Activated gamma-delta T cell treated with anti-CD3 and anti-CD28 coated beads, Interleukin-2, amount 50 U/mL, for 16 hours (primary cell): Measurements from ENCODE around the gene FAAH2.
"Not testable (repeated sequence)": the region's sequence is repeated elsewhere in the genome, so short reads cannot be mapped to it uniquely, and the experiment has no call there.

Experiments
- DNase-seq: peaks from one replicate; pipeline ENCODE4 v3.0.0-alpha.2; 2020; ENCODE audit warnings: low read depth

The FAAH2 gene

DNA sequence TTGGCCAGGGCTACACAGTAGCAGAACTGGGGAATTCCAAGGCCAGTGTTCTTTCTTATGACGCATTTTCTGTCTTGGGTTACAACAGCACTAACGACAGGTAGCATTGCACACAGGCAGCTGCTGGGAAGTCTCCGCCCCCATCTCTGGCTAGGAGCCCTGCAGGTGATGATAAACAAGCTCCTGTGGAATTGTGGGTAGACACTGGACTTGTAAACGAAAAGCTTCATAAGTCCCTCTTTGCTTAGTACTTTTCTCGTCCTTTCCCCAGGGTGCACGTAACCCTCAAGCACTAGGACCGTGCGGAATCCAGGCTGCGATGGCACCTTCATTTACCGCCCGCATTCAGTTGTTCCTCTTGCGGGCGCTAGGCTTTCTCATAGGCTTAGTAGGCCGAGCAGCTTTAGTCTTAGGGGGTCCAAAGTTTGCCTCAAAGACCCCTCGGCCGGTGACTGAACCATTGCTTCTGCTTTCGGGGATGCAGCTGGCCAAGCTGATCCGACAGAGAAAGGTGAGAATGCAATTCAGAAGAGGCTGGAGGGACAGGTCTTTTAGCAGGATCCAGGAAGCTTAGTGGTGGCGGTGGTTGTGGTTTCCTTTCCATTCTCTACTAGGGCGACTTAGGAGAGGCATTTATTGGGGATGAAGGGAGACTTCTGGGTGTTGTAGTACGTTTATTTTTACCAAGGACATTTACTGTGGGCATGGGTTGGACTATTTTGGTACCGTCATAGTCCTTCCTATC is at the start of gene FAAH2:
Gene FAAH2, plus strand, starts transcription at position 200 of the 745 bp plus-strand sequence. Its CDS starts 120 bp downstream, at position 320.
- DNase-seq: peak; percentile 16

GRCh38 chrX:57241967-57242366 is 44.5 kb upstream of the FAAH2 start:
- no peak for DNase-seq

DNA sequence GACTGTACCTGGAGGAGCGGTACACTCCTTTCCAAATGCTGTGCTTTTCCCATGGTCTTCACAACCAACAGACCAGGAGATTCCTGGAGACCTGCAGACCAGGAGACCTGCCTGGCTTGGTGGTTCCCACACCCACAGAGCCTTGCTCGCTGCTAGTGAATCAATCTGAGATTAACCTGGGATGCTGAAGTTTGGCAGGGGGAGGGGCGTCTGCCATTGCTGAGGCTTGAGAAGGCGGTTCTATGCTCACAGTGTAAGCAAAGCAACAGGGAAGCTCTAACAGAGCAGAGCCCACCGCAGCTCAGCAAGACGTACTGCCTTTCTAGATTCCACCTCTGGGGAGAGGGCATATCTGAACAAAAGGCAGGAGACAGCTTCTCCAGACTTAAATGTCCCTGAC is 34.5 kb upstream of the FAAH2 start:
- DNase-seq: no peak

DNA sequence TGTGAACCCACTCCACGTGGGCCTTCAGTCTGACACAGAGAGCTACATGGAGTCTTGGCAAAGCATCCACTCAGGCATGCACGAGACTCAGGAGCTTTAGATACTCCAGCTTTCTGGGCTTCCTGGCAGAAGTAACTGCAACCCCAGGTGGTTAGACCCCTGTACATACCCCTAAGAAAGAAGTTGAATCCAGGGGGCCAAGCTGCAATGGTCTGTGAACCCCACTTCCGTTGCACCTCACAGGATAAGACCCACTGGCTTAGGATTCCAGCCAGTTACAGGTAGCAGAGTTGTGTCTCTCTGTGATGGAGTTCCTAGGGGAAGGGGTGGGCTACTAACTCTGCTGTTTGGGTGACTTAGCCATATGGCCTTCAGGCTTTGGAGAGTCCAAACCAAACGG is 21.4 kb upstream of the FAAH2 start:
- DNase-seq: no peak

DNA sequence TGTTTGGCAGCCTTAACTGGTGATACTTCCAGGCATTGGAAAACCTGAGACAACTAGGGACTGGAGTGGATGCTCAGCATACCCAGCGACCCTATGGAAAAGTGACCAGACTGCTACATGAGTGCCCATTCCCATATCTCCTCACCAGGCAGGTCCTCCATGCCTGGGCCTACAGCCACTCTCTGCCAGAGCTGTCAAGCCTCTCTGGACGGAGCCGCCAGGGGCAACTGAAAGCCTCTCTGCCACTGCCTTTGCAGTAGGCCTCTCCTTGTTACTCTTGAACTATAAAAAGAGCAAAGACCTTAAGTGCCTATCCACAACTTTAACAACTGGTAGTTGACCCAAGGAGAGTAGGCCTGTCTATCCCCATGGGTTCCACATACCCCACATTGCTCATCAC is 20.2 kb upstream of the FAAH2 start:
- DNase-seq: no peak

DNA sequence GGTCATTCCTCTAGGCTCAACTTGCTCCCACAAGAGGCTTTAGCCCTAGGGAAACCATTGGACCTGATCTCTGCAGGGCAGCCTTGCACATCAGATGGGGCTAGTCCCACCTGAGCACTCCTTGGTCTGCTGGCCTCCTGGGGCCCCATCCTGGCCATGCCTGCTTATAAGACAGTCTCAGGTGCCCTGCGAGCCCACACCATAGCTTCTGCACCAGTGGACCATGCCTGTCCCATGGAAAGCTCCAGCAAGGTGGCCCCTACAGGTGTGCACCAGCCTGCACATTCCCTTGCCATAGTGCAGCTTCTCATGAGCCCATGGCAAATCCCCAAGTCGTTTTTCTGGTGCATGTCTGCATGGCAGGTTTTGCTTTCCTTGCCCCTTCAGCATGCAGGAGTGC is 19.6 kb upstream of the FAAH2 start:
- DNase-seq: no peak

DNA sequence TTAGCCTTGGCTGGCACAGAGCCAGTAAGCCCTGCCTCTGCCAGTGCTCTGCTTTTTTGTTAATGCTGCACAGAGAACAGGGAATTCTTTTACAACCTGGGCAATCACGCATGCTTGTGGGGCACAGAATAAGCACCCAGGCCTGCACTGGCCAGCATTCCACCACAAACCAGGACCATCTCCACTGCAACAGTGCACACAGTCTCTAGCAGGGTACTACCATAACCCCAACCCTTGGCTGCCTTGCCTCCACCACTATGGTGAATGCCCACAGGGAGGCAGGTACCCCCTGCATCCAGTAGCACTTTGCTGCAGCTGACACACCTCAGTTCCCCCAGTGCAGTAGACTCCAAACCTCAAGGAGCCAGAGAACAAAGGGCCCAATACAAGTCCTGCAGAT is 19.2 kb upstream of the FAAH2 start:
- no peak for DNase-seq

DNA sequence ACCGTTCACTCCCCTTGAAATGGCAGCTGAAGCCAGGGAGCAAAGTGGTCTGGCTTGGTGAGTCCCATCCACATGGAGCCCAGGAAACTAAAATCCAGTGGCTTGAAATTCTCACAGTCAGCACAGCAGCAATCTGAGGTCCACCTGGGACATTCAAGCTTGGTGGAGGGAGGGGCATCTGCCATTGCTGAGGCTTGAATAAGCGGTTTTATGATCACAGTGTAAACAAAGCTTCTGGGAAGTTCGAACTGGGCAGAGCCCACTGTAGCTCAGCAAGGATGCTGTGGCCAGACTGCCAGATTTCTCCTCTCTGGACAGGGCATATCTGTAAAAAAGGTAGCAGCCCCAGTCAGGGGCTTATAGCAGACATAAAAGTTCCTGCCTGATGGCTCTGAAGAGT is 15.5 kb upstream of the FAAH2 start:
- DNase-seq: no peak

DNA sequence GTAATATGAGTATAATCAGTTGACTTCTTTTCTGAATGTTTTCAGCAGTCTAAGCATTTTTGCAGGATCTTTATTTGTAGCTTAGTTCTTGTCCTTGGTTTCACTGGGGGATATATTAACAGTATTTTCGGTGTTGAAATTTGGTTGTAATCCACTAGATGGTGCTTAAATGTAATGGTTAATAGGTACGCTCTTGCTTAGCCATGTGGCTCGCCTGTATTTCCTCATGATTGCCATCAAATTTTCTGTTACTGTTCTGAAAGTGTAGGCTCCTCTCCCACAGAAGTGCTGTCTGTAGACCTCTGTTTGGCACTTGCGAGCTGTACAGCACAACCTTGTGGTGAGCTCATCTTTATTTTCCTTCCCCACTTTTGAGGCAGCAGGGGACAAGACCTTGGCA is 3.9 kb upstream of the FAAH2 start:
- no peak for DNase-seq

DNA sequence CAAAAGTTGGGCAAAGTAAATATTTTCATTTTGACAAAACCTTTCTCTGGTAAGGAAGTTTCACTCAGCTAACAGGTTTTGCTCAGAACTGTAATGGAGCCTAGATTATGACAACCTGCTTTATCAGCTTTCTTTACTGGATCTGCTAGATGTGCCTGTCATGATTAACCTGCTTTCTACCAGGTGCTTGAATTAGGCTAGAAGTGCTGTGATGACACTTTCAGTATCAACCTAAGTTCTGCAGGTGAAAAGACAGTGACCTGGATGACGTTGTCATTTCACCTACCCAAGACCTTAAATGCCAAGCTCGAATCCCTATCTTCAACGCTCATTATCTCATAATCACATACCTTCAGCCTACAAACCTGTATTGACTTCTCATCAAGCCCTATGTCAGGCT is 1.5 kb upstream of the FAAH2 start:
- DNase-seq: no peak

- DNase-seq: no peak
Observed at GRCh38 chrX:57289089-57289488, 2.6 kb downstream of the FAAH2 start.

DNA sequence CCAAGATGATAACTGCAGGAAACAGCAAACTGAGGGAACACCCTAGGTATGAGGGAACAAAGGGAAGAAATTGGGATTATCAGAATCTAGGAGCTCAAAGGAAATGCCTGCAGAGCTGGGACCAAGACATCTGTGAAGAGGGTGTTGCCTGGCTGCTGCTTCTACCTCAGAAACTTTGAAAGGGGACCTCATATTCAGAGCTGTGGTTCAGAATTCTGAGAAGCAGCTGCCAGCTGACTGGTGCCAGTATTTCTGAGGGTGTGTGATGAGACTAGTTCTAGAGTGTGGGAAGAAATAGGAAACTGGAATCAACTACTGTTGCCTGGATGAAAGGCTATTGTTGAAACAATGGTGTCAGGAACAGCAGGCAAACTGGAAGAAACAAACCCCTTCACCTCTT is 8.5 kb downstream of the FAAH2 start:
- no peak for DNase-seq

GRCh38 chrX:57295679-57296078 is 9.2 kb downstream of the FAAH2 start:
- not testable (repeated sequence) for DNase-seq

DNA sequence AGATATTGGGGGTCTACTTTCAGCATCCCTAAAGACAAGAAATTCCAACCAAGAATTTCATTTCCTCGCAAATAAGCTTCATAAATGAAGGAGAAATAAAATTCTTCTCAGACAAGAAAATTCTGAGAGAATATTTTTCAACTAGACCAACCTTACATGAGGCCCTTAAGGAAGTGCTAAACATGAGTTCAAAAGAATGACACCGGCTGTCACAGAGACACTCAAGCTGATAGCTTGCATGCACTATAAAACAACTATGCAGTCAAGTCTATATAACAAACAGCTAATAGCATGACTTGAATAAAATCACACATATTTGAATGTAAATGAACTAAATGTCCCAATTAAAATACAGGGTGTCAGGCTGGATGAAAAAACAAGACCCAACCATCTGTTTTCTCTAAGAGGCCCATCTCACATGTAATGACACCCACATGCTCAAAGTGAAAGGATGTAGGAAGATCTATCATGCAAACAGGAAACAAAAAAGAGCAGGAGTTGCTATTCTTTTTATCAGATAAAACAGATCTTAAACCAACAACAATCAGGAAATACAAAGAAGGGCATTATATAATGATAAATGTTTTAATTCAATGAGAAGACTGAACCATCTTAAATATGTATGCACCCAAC is 27.2 kb downstream of the FAAH2 start:
- no peak for DNase-seq

DNA sequence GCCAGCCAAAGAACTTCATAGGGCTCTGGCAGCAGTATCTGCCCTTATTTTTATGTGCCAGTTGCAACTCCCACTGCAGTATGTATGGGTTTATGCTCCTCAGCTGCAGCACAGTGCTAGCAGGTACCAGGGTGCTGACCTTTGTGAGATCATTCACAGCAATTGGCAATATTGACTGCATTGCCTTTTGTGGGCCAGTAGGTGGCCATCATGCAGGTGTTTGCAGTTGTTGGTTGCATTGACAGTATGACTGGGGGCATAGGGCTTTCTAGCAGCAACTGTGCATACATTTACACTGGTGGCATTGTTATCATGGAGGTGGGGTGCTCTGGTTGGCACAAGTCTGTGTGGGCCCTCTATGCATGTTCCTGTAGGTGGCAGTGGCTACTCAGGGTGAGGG is 42.5 kb downstream of the FAAH2 start:
- no peak for DNase-seq

DNA sequence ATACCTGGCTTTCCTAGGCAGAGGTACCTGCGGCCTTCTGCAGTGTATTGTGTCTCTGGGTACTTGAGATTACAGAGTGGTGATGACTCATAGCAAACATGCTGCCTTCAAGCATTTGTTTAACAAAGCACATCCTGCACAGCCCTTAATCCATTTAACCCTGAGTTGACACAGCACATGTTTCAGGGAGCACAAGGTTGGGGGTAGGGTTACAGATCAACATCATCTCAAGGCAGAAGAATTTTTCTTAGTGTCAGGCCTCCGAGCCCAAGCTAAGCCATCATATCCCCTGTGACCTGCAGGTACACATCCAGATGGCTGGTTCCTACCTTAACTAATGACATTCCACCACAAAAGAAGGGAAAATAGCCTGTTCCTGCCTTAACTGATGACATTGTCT is 49.3 kb downstream of the FAAH2 start:
- not testable (repeated sequence) for DNase-seq

DNA sequence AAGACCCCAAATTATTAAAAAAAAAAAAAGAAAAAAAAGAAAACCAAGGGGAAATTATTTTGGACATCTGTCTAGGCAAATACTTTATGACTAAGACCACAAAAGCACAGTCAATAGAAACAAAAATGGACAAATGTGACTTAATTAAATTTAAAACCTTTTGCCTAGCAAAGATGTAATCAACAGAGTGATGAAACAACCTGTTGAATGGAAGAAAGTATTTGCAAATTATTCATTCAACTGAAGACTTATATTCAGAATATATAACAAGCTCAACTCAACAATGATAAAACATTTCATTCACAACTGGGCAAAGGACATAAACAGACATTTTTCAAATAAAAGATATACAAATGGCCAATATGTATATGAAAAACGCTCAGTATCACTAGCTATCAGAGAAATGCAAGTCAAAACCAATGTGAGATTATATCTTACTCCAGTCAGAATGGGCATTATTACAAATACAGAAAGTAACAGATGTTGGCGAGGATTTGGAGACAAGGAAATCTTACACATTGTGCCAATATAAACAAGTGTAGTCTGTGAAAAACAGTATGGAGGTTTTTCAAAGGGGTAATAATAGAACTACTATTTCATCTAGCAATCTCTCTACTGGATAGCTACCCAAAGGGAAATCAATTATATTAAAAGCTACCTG is 67.1 kb downstream of the FAAH2 start:
- DNase-seq: no peak

DNA sequence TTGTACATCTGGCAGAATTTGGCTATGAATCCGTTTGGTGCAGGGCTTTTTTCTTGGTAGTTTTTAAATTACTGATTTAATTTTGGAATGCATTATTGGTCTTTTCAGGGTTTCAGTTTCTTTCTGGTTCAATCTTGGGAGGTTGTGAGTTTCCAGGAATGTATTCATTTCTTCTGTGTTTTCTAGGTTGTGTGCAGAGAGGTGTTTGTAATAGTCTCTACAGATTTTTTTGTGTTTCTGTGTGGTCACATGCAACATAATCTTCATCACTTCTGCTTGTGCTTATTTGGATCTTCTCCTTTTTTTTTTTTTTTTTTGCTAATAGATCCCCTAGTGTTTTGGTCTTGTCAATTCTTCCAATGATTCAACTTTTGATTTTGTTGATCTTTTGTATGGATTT is 77.6 kb downstream of the FAAH2 start:
- DNase-seq: no peak

DNA sequence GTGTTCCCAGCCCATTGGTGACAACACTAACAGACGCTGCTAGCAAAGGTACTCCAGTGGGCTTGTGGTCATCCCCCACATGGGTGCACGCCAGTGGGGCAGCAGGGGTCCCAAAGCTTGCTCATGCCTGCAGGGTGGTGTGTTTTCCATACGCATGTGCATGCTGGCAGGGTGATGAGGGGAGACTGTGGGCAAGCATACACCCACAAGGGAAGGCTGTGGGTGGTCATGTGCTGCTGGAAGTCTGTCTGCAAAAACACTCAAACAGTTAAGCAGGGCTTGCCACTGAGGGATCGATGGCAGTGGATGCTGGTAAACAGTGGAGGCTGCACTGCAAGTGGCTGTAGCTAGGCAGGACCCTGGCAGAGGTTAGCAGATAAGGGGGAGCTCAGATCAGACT is 79.9 kb downstream of the FAAH2 start:
- no peak for DNase-seq

DNA sequence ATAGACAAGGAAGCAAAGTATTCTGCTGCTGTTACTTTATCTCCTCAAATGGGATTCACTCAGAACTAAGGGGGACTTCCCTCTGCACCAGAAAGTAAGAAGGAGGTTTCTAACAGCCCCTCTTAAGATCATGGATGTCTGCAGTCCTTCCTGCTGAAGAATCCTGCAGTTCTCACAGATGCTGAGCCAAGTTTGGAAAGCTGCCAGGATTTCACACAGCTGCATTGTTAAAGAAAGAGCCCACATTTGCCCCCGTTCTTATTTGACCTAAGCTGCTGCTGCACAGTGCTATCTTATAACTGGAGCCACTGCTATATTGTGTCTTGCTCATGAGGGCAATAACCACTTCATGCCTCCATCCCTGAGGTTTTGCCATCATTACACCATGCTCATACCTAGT is 81.1 kb downstream of the FAAH2 start:
- no peak for DNase-seq

DNA sequence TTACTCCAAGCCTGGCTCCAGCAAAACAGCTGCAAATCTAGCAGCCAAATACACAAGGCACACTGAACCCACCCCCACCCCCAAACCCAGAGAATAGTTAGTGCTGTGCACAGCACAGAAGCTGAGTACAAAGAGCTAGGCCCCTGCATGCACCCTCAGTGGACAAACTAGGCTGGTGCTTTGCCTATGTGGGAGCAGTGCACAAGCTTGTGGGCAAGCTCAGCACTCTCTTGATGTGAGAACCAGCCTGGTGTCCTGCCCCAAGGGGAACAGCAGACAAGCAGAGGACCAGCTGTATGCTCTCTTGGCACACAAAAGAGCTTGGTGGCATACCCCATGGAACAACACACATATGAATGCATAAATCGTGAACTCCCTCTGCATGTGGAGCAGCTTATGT is 81.7 kb downstream of the FAAH2 start:
- no peak for DNase-seq

DNA sequence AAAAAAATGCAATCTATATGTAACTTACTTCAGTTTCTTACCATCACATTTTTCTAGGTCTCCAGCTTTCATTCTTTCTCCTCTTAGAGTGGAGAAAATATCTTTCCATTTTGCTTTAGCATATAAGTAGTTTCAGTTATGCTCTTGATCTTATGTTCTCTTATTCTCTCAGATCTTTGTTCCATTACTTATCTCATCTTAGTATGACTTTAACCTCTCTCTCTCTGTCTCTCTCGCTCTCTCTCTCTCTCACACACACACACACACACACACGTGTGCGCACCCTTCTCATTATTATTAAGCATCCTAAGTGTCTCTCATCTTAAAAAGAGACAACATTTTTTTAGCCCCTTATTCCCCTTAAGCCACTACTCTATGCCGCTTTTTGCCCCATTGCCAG is 92.8 kb downstream of the FAAH2 start:
- DNase-seq: no peak

GRCh38 chrX:57380026-57380796 is 93.7 kb downstream of the FAAH2 start:
- DNase-seq: no peak
